Transverse colon (tissue), 4 donors: ENCODE data around the gene KLF7.

Experiments
- CTCF ChIP-seq, 5 experiments: fragments of 200-600 bp in 3 of 5; fragments of 450-650 bp in 2 of 5; sonication (generic) in 3 of 5; IDR thresholded peaks; 1 replicate in 2 of 5; 2 replicates in 3 of 5; pipeline ENCODE4 v1.5.1; 2016 to 2017; ENCODE audit warnings: antibody characterized with exemption in 5 of 5, inconsistent platforms in 3 of 5, mild to moderate bottlenecking in 2 of 5, moderate library complexity in 1 of 5
- EP300 ChIP-seq: sonication (generic); formaldehyde crosslinking; IDR thresholded peaks from one replicate; pipeline ENCODE4 v1.6.1; 2017; ENCODE audit warnings: antibody characterized with exemption, low read depth
- POLR2A ChIP-seq: fragments of 450-650 bp; IDR thresholded peaks from one replicate; pipeline ENCODE4 v1.6.1; 2016; ENCODE audit warnings: antibody characterized with exemption, mild to moderate bottlenecking, moderate library complexity
- POLR2AphosphoS5 ChIP-seq, 3 donors: sonication (generic); formaldehyde crosslinking; IDR thresholded peaks; one replicate each; pipeline ENCODE4 v1.6.1; 2016; ENCODE audit warnings: antibody characterized with exemption in 3 of 3

- no peak for TF ChIP-seq POLR2AphosphoS5 (IDR thresholded peaks at IDR 0.05)
- no peak for TF ChIP-seq EP300
- TF ChIP-seq CTCF (IDR thresholded peaks at IDR 0.05), result no peak
- TF ChIP-seq POLR2A, result no peak
These were observed 52.3 kb downstream of the KLF7 start for GRCh38 chr2:207113414-207113813.
